Astrocyte of the spinal cord (primary cell): ENCODE measurements around the gene NME4.

ENCODE experiments used
- DNase-seq: peaks from one replicate; pipeline ENCODE4 v3.0.0; 2011; ENCODE audit warnings: low read depth, low spot score
- H3K4me3 ChIP-seq: 2 replicates; pipeline ENCODE4 v1.5.1; 2011; ENCODE audit warnings: low read depth, mild to moderate bottlenecking, low read length, moderate library complexity
- in situ Hi-C: cut with HindIII; loops from 2 replicates; pipeline ENCODE4 v1.10.0; 2017; ENCODE audit warnings: low sequenced_read_pairs
- TF ChIP-seq, protein P1 (sequence below): IDR thresholded peaks from 2 replicates; pipeline ENCODE4 v1.5.1; 2012; ENCODE audit warnings: low read depth, mild to moderate bottlenecking, low read length, inconsistent platforms

The NME4 gene

DNA sequence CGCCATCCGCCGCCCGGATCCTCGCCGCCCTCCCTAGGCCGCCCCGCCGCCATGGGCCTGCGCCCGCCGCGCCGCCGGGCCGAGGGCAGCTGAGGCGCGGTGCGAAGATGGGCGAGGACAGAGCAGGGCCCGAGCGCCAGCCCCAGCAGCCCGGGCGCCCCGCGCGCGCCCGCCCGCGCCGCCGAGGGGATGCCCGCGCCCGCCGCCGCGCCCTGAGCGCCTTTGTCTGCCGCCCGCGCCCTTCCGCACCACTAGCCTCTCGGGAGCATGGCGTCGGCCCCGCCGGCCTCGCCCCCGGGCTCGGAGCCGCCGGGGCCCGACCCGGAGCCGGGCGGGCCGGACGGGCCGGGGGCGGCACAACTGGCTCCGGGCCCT lies 28.7 kb downstream of the NME4 start:
- DNase-seq = no peak
- peak overlapping the region; percentile 68 for H3K4me3 ChIP-seq
- TF ChIP-seq, protein P1, sequence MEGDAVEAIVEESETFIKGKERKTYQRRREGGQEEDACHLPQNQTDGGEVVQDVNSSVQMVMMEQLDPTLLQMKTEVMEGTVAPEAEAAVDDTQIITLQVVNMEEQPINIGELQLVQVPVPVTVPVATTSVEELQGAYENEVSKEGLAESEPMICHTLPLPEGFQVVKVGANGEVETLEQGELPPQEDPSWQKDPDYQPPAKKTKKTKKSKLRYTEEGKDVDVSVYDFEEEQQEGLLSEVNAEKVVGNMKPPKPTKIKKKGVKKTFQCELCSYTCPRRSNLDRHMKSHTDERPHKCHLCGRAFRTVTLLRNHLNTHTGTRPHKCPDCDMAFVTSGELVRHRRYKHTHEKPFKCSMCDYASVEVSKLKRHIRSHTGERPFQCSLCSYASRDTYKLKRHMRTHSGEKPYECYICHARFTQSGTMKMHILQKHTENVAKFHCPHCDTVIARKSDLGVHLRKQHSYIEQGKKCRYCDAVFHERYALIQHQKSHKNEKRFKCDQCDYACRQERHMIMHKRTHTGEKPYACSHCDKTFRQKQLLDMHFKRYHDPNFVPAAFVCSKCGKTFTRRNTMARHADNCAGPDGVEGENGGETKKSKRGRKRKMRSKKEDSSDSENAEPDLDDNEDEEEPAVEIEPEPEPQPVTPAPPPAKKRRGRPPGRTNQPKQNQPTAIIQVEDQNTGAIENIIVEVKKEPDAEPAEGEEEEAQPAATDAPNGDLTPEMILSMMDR = no peak
- in situ Hi-C loops = no loop called here

DNA sequence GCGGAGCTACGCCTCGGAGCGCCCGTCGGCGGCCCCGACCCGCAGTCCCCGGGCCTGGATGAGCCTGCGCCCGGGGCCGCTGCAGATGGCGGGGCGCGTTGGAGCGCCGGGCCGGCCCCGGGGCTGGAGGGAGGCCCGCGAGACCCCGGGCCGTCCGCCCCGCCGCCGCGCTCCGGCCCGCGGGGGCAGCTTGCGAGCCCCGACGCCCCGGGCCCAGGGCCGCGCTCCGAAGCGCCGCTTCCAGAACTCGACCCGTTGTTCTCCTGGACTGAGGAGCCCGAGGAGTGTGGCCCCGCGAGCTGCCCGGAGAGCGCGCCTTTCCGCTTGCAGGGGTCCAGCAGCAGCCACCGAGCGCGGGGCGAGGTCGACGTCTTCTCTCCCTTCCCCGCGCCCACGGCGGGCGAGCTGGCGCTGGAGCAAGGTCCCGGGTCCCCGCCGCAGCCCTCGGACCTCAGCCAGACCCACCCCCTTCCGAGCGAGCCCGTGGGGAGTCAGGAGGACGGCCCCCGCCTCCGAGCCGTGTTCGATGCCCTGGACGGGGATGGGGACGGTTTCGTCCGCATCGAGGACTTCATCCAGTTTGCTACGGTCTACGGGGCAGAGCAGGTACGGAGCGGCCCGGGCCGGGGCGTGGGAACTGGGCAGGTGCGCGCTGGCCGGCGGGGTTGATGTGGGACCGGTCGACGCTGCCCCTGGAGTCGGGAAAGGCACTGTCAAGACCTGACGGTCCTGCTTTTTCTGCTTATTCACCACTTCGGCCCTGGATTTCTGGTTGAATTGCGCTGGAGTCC lies 29.3 kb downstream of the NME4 start:
- DNase-seq = no peak
- in situ Hi-C loops = no loop called here
- peak overlapping the region; percentile 68 for H3K4me3 ChIP-seq
- TF ChIP-seq, protein P1 = no peak

- no peak for DNase-seq
- in situ Hi-C loops = no loop called here
- peak overlapping the region; percentile 68 for H3K4me3 ChIP-seq
- TF ChIP-seq, protein P1 = no peak
Measured at GRCh38 chr16:426906-427249, 29.9 kb downstream of the NME4 start.

DNA sequence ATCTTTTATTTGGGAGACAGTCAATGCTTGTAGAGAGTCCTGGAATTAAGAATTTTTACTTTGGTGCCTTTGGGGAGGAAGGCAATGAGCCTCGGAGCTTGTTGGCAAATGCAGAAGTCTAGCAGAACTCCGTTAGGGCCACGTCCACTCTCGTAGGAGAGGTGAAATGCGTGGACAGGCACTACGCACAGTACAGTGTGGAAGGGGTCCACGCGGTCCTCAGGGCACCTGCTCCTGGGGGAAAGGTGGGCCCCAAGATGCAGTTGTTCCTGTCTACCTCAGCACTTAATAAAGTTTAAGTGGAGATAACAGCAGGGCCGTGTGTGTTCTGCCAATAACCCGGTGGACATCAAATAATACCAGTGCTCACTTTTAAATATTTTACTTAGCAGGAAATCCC lies 30.3 kb downstream of the NME4 start:
- peak overlapping the region; percentile 68 for H3K4me3 ChIP-seq
- TF ChIP-seq, protein P1 = no peak
- in situ Hi-C loops = no loop called here
- no peak for DNase-seq

DNA sequence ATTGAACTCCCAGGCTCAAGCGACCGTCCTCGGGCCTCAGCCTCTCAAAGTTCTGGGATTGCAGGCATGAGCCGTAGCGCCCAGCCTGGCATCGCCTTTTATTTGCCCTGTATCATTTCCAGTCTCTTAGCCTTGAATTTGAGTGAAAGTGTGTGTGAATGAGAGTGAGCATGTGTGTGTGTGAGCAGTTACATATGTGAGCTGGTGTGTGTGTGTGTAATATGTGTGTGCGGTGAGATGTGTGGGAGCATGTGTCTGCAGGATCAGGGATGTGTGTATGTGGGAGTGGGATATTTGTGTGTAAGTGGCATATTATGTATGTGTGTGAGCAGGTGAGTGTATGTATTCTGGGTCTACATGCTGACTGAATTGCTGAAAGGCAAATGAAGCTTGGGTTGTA lies 33.9 kb downstream of the NME4 start:
- TF ChIP-seq, protein P1 = no peak
- in situ Hi-C loops = no loop called here
- DNase-seq = no peak
- no peak overlapping the region for H3K4me3 ChIP-seq

GRCh38 chr16:440627-441026 lies 43.6 kb downstream of the NME4 start:
- TF ChIP-seq, protein P1 = no peak
- DNase-seq = no peak
- in situ Hi-C loops = no loop called here
- H3K4me3 ChIP-seq = no peak overlapping the region
